ENCODE measurements around the gene OPA1.

DNA sequence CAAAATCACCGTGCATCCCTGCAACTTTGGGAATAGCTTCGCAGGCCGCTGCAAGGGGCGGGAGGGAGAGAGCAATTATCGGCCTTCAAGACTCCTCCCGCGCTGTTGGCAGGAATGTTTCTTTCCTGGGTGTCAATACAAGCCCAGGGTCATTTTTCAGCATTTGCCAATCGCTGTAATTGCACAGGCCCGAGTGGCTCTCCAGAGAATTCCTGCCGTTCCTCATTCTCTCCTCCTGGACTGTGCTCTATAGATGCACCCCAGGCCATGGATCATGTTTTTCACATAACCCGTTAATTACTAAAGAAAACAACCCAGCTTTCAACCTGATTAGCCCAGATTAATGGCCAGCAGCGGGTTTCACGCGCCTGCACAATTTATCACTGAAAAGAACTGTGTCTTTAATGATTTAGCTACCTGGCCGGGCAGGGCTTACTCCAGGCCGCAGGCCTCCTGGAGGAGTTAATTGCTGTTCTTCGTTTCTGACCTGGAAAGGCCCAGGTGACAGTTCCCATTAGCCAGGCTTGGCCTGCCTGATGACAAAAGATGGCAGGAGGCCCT lies 144.3 kb downstream of the OPA1 start:
- TF ChIP-seq, protein P1, sequence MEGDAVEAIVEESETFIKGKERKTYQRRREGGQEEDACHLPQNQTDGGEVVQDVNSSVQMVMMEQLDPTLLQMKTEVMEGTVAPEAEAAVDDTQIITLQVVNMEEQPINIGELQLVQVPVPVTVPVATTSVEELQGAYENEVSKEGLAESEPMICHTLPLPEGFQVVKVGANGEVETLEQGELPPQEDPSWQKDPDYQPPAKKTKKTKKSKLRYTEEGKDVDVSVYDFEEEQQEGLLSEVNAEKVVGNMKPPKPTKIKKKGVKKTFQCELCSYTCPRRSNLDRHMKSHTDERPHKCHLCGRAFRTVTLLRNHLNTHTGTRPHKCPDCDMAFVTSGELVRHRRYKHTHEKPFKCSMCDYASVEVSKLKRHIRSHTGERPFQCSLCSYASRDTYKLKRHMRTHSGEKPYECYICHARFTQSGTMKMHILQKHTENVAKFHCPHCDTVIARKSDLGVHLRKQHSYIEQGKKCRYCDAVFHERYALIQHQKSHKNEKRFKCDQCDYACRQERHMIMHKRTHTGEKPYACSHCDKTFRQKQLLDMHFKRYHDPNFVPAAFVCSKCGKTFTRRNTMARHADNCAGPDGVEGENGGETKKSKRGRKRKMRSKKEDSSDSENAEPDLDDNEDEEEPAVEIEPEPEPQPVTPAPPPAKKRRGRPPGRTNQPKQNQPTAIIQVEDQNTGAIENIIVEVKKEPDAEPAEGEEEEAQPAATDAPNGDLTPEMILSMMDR (conservative IDR thresholded peaks at IDR 0.05; ENCODE audit: low read depth, low read length), result no peak
- TF ChIP-seq EZH2 (IDR thresholded peaks at IDR 0.05; ENCODE audit: borderline replicate concordance, low read depth, low read length, poor library complexity, severe bottlenecking), result no peak

Measured in A673 (cell line).